Breast epithelium (tissue), 3 donors: ENCODE measurements around the gene ACP7.

Experiments
- POLR2A ChIP-seq: fragments of 450-650 bp; IDR thresholded peaks from one replicate; pipeline ENCODE4 v1.6.1; 2016; ENCODE audit warnings: antibody characterized with exemption, mild to moderate bottlenecking, moderate library complexity
- POLR2AphosphoS5 ChIP-seq, 3 donors: sonication (generic); formaldehyde crosslinking; IDR thresholded peaks; one replicate each; pipeline ENCODE4 v1.6.1; 2017; ENCODE audit warnings: antibody characterized with exemption in 3 of 3
- TF ChIP-seq, protein P1 (sequence below), 3 donors: fragments of 450-650 bp; IDR thresholded peaks; one replicate each; pipeline ENCODE4 v1.5.1; 2016 to 2017; ENCODE audit warnings: antibody characterized with exemption in 3 of 3, mild to moderate bottlenecking in 3 of 3, moderate library complexity in 3 of 3

DNA sequence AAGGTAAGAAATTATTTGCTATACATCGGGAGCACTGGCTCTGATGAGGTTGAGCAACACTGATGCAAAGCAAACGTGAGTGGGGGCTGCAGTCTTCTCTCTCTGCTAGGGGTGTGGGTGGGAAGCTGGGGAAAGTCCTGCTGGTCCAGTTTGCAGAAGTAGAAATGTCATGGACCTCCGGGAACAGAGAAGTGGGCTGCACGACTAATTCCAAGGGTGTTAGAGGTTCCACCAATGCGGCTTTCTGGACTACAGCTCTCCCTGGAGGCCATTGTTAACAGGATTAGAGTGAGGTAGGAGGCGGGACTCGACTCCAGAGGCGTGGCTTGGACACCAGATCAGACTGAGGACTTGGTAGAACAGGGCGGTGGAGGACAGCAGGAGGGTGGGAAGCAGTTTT is 46.1 kb upstream of the ACP7 start:
- no peak for TF ChIP-seq POLR2AphosphoS5 (IDR thresholded peaks at IDR 0.05)
- TF ChIP-seq, protein P1, sequence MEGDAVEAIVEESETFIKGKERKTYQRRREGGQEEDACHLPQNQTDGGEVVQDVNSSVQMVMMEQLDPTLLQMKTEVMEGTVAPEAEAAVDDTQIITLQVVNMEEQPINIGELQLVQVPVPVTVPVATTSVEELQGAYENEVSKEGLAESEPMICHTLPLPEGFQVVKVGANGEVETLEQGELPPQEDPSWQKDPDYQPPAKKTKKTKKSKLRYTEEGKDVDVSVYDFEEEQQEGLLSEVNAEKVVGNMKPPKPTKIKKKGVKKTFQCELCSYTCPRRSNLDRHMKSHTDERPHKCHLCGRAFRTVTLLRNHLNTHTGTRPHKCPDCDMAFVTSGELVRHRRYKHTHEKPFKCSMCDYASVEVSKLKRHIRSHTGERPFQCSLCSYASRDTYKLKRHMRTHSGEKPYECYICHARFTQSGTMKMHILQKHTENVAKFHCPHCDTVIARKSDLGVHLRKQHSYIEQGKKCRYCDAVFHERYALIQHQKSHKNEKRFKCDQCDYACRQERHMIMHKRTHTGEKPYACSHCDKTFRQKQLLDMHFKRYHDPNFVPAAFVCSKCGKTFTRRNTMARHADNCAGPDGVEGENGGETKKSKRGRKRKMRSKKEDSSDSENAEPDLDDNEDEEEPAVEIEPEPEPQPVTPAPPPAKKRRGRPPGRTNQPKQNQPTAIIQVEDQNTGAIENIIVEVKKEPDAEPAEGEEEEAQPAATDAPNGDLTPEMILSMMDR (IDR thresholded peaks at IDR 0.05): no peak
- no peak for TF ChIP-seq POLR2A
